ENCODE measurements around the gene RPA1. TPM values are rescaled to one million over a fixed set of nuclear protein-coding genes. Genes with fewer than 3 reads are reported as not detected.

RPA1 gene
- total and polyA plus RNA-seq, 2 experiments from 2014 or later = 15.2 to 33.6 TPM

DNA sequence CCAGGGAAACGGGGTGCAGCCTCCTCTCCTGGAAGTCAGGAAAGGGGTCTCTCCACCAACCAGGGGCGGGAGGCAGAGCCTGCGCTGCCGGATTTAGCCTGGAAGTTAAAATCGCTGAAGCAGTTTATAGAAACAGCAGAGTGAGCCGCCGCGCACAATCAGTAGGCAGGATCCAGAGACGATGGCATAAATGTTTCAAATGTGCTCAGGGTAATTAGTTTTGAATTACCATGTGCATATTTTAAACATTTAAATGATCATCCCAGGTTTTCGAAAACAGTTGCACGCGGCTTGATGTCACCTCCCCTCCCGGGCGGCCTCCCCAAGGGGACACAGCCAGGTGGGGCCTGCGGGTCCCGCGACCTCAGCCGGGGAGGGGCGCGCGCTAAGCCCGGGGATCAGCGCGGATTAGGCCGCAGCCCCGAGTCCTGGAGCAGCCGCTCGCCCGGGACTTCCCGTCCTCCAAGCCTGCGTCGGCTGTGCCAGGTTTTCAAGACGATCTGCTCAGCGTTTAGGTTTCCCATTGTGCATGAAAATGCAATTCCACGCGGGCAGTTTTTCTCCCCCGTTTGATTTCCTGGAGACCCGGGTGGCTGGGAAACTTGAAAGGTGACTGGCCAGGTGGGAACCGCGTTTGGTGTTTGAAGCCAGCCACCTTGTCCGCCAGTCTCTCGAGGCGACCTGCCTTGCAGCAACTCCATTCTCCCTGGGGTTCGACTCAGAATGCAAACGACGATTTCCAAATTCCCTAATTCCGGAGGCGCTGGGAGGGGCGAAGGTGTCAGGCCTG, 78.3 kb downstream of the RPA1 start:
- Histone ChIP-seq H3K79me2 (no peaks in the 10 kb centered on the region), H3K4me1 (ENCODE audit: insufficient read depth) (peaks cover 16% of the 10 kb centered on the region), H3K36me3 (replicated peaks; ENCODE audit: insufficient read depth, low read depth) (no peaks in the 10 kb centered on the region), H3K9me2 (replicated peaks; ENCODE audit: insufficient read depth) (no peaks in the 10 kb centered on the region), H3K27me3 (peaks cover 68% of the 10 kb centered on the region), H3K4me2 (peak overlapping the region; percentile 90), H3K9me3 (ENCODE audit: low read depth) (no peaks in the 10 kb centered on the region), H3K4me3 (peak overlapping the region; percentile 19), H2AFZ (peak overlapping the region; percentile 20), H4K20me1 (ENCODE audit: insufficient read depth, poor library complexity, severe bottlenecking) (no peaks in the 10 kb centered on the region), H3K27ac (no peak overlapping the region)
- TF ChIP-seq EZH2 (IDR thresholded peaks at IDR 0.05; ENCODE audit: borderline replicate concordance) (no peak), EZH2phosphoT487 (IDR thresholded peaks at IDR 0.05; ENCODE audit: low read depth, severe bottlenecking, unreplicated experiment) (no peak)
- peak; percentile 54 for DNase-seq (ENCODE audit: low spot score)
- 9% methylated on average over 49 of the region's 49 CpGs for WGBS (ENCODE audit: low lambda C conversion rate, missing lambda C conversion rate)

DNA sequence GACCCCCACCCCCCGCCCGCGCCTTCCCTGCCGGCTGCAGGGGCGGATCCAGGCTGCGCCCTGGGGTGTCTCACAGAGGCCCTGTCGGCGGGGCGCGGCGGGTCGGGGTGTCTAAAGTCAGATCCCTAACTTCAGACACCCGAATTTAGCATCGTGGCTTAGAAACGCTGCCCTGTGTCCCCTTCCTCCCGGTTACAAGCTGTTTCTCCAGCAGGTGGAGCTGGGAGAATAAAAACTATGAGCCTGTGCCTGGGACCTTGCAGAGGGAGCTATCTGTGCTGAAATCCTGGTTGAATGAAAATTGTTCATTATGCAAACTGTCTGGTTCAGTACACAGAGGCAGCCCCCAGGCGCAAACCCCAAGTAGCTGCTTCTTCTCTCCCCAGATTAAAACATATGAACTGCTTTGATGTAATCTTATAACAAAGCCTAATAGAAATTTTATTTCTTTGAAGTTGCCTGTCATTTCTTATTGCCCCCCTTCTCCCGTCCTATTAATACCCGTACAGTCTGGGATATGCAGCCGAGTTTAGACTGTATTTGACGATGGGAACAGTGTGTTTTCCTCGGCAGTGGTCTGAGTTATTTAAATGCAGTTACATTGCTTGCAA, 79.0 kb downstream of the RPA1 start:
- peaks cover 16% of the 10 kb centered on the region for H3K4me1 ChIP-seq (ENCODE audit: insufficient read depth)
- no peak for TF ChIP-seq EZH2 (IDR thresholded peaks at IDR 0.05; ENCODE audit: borderline replicate concordance)
- no peak for TF ChIP-seq EZH2phosphoT487 (IDR thresholded peaks at IDR 0.05; ENCODE audit: low read depth, severe bottlenecking, unreplicated experiment)
- TF ChIP-seq, protein P1, sequence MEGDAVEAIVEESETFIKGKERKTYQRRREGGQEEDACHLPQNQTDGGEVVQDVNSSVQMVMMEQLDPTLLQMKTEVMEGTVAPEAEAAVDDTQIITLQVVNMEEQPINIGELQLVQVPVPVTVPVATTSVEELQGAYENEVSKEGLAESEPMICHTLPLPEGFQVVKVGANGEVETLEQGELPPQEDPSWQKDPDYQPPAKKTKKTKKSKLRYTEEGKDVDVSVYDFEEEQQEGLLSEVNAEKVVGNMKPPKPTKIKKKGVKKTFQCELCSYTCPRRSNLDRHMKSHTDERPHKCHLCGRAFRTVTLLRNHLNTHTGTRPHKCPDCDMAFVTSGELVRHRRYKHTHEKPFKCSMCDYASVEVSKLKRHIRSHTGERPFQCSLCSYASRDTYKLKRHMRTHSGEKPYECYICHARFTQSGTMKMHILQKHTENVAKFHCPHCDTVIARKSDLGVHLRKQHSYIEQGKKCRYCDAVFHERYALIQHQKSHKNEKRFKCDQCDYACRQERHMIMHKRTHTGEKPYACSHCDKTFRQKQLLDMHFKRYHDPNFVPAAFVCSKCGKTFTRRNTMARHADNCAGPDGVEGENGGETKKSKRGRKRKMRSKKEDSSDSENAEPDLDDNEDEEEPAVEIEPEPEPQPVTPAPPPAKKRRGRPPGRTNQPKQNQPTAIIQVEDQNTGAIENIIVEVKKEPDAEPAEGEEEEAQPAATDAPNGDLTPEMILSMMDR (IDR thresholded peaks at IDR 0.05; ENCODE audit: poor library complexity) = peak; percentile 87
- no peaks in the 10 kb centered on the region for H3K79me2 ChIP-seq
- WGBS (ENCODE audit: low lambda C conversion rate, missing lambda C conversion rate) = 5% methylated on average over 17 of the region's 22 CpGs
- peaks cover 71% of the 10 kb centered on the region for H3K27me3 ChIP-seq
- H3K36me3 ChIP-seq (replicated peaks; ENCODE audit: insufficient read depth, low read depth) = no peaks in the 10 kb centered on the region
- H2AFZ ChIP-seq = no peak overlapping the region
- DNase-seq (ENCODE audit: low spot score) = peak; percentile 83
- H3K9me3 ChIP-seq (ENCODE audit: low read depth) = no peaks in the 10 kb centered on the region
- H3K4me2 ChIP-seq = peak overlapping the region; percentile 90
- no peak overlapping the region for H3K27ac ChIP-seq
- H4K20me1 ChIP-seq (ENCODE audit: insufficient read depth, poor library complexity, severe bottlenecking) = no peaks in the 10 kb centered on the region
- H3K9me2 ChIP-seq (replicated peaks; ENCODE audit: insufficient read depth) = no peaks in the 10 kb centered on the region
- H3K4me3 ChIP-seq = peak overlapping the region; percentile 19

DNA sequence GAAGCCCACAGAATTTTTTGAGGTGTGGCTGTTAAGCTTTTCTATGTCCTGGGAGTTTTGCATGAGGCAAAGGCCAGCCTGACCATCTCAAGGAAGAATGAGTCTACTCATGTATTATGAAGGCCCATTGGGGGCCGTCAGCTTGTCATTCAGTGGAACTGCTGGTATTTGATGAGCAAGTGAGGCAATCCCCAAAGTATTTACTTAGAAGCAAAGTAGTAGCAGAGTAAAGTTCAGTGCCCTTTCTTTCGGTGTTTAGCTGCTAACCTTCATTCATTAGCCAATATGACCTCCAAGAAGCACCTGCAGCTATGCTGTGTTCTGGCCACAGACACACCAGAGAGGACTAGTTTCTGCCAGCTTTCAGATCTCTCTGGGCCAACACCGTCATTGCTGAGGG, 80.2 kb downstream of the RPA1 start:
- TF ChIP-seq, protein P1 (IDR thresholded peaks at IDR 0.05; ENCODE audit: poor library complexity) = no peak
- TF ChIP-seq EZH2 (IDR thresholded peaks at IDR 0.05; ENCODE audit: borderline replicate concordance) (no peak), EZH2phosphoT487 (IDR thresholded peaks at IDR 0.05; ENCODE audit: low read depth, severe bottlenecking, unreplicated experiment) (no peak)
- DNase-seq (ENCODE audit: low spot score) = no peak
- Histone ChIP-seq H4K20me1 (ENCODE audit: insufficient read depth, poor library complexity, severe bottlenecking) (no peaks in the 10 kb centered on the region), H3K9me3 (ENCODE audit: low read depth) (no peaks in the 10 kb centered on the region), H3K79me2 (no peaks in the 10 kb centered on the region), H2AFZ (no peak overlapping the region), H3K27me3 (peaks cover 64% of the 10 kb centered on the region), H3K27ac (no peak overlapping the region), H3K4me3 (no peak overlapping the region), H3K4me2 (no peak overlapping the region), H3K4me1 (ENCODE audit: insufficient read depth) (peaks cover 14% of the 10 kb centered on the region), H3K9me2 (replicated peaks; ENCODE audit: insufficient read depth) (no peaks in the 10 kb centered on the region), H3K36me3 (replicated peaks; ENCODE audit: insufficient read depth, low read depth) (no peaks in the 10 kb centered on the region)
- WGBS (ENCODE audit: low lambda C conversion rate, missing lambda C conversion rate) = 54% methylated on average over 3 of the region's 3 CpGs

DNA sequence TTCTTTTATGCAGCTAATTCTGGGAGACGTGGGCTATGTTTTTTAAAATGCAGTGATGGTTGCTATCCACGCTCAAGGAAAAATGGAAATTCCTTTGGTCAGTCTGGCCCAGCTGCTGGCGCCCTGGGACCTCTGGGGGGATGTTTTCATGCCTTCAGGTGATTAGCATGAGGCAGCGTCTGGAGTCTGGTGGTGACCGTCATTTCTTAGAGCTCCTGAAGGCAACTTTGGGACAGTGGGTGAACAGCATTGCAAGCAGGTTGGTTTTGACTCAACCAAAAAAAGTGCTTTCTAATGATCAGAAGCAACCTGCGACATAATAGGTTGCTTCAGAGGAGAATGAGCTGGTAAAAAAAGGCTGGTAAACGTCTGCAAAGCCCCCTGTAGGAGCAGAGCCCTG, 82.3 kb downstream of the RPA1 start:
- Histone ChIP-seq H3K36me3 (replicated peaks; ENCODE audit: insufficient read depth, low read depth) (no peaks in the 10 kb centered on the region), H3K4me1 (ENCODE audit: insufficient read depth) (peaks cover 7% of the 10 kb centered on the region), H3K79me2 (no peaks in the 10 kb centered on the region), H2AFZ (no peak overlapping the region), H3K4me3 (no peak overlapping the region), H3K27ac (no peak overlapping the region), H4K20me1 (ENCODE audit: insufficient read depth, poor library complexity, severe bottlenecking) (no peaks in the 10 kb centered on the region), H3K9me3 (ENCODE audit: low read depth) (no peaks in the 10 kb centered on the region), H3K27me3 (peaks cover 66% of the 10 kb centered on the region), H3K4me2 (no peak overlapping the region), H3K9me2 (replicated peaks; ENCODE audit: insufficient read depth) (no peaks in the 10 kb centered on the region)
- 57% methylated on average over 7 of the region's 7 CpGs for WGBS (ENCODE audit: low lambda C conversion rate, missing lambda C conversion rate)
- no peak for DNase-seq (ENCODE audit: low spot score)
- no peak for TF ChIP-seq EZH2phosphoT487 (IDR thresholded peaks at IDR 0.05; ENCODE audit: low read depth, severe bottlenecking, unreplicated experiment)
